ENCODE results near the gene TMEM236.

Gene TMEM236

DNA sequence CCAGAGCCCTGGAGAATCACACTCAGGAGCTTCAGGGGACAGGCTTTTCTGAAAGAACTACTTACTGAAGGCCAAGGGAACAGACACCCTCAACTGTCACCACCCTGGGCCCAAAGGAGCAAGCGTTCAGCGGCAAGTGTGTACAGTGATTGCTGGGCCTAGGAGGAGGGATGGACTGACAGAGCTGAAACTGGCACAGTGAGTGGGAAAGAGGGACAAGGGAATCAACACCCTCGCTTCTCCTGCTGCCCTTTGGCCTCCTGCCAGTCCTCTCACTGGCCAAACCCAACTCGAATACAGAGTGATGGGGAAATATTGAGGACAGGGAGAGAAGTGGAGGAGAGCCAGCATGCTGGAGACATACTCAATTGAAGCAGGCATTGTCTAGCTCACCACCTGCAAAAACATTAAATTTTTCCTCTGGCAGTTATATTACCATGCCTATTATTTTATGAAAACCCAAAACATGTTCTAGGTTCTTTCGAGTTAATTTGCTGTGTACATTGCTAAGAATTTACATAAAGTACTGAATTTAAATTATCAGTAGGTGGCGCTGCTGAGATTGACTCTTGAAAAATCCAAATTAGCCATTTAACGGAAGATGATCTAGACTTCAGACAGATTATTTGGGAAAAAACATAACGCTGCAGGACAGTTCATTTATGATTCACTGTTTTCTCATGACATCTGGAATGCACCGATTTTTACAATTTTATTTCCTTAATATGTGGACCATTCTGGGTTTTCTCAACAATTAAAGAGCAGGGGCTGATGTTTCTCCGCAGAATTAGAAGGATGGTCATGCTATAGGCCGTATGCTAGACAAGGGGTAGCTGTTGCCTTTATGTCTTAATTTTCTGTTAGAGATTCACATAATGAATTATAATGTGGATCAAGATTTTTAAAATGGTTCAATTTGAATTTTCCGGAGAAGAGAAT, 14.7 kb upstream of the TMEM236 start:
- TF ChIP-seq TAF1 (IDR thresholded peaks at IDR 0.05; ENCODE audit: borderline replicate concordance, insufficient read depth, low read length) (no peak), FOXP2 (optimal IDR thresholded peaks at IDR 0.05; ENCODE audit: borderline replicate concordance, extremely low read depth, extremely low read length, insufficient read depth) (no peak), POLR2AphosphoS5 (IDR thresholded peaks at IDR 0.05; ENCODE audit: low read depth, low read length) (no peak), REST (IDR thresholded peaks at IDR 0.05; ENCODE audit: insufficient read depth in 1 of 2, low read depth in 2 of 2, low read length in 2 of 2) (no peak), SIN3A (IDR thresholded peaks at IDR 0.05; ENCODE audit: borderline replicate concordance, insufficient read depth, low read length) (no peak)

GRCh38 chr10:17740668-17741067, 11.3 kb upstream of the TMEM236 start:
- TF ChIP-seq POLR2AphosphoS5 (IDR thresholded peaks at IDR 0.05; ENCODE audit: low read depth, low read length) (no peak), SIN3A (IDR thresholded peaks at IDR 0.05; ENCODE audit: borderline replicate concordance, insufficient read depth, low read length) (no peak), REST (IDR thresholded peaks at IDR 0.05; ENCODE audit: insufficient read depth in 1 of 2, low read depth in 2 of 2, low read length in 2 of 2) (no peak), TAF1 (IDR thresholded peaks at IDR 0.05; ENCODE audit: borderline replicate concordance, insufficient read depth, low read length) (no peak), FOXP2 (optimal IDR thresholded peaks at IDR 0.05; ENCODE audit: borderline replicate concordance, extremely low read depth, extremely low read length, insufficient read depth) (no peak)

GRCh38 chr10:17742918-17743317, 9.1 kb upstream of the TMEM236 start:
- no peak for TF ChIP-seq SIN3A (IDR thresholded peaks at IDR 0.05; ENCODE audit: borderline replicate concordance, insufficient read depth, low read length)
- no peak for TF ChIP-seq TAF1 (IDR thresholded peaks at IDR 0.05; ENCODE audit: borderline replicate concordance, insufficient read depth, low read length)
- no peak for TF ChIP-seq POLR2AphosphoS5 (IDR thresholded peaks at IDR 0.05; ENCODE audit: low read depth, low read length)
- no peak for TF ChIP-seq FOXP2 (optimal IDR thresholded peaks at IDR 0.05; ENCODE audit: borderline replicate concordance, extremely low read depth, extremely low read length, insufficient read depth)
- no peak for TF ChIP-seq REST (IDR thresholded peaks at IDR 0.05; ENCODE audit: insufficient read depth in 1 of 2, low read depth in 2 of 2, low read length in 2 of 2)

- TF ChIP-seq POLR2AphosphoS5 (IDR thresholded peaks at IDR 0.05; ENCODE audit: low read depth, low read length): no peak
- no peak for TF ChIP-seq REST (IDR thresholded peaks at IDR 0.05; ENCODE audit: insufficient read depth in 1 of 2, low read depth in 2 of 2, low read length in 2 of 2)
- TF ChIP-seq FOXP2 (optimal IDR thresholded peaks at IDR 0.05; ENCODE audit: borderline replicate concordance, extremely low read depth, extremely low read length, insufficient read depth): no peak
- TF ChIP-seq TAF1 (IDR thresholded peaks at IDR 0.05; ENCODE audit: borderline replicate concordance, insufficient read depth, low read length): no peak
- no peak for TF ChIP-seq SIN3A (IDR thresholded peaks at IDR 0.05; ENCODE audit: borderline replicate concordance, insufficient read depth, low read length)
Measured at GRCh38 chr10:17743437-17743836, 8.6 kb upstream of the TMEM236 start.

Data from PFSK-1 (cell line).